GM12873 (cell line): Measurements from ENCODE around the gene BBLN.

ENCODE experiments used
- CTCF ChIP-seq: IDR thresholded peaks from 2 replicates; pipeline ENCODE4 v1.5.1; 2012; ENCODE audit warnings: low read depth, mild to moderate bottlenecking, moderate library complexity, low read length, control low read depth; ENCODE audit not compliant: insufficient read depth; ENCODE audit errors: missing control alignments

The BBLN gene

GRCh38 chr9:128188209-128188608, 28.1 kb downstream of the BBLN start:
- no peak for TF ChIP-seq CTCF

GRCh38 chr9:128190013-128190412, 29.9 kb downstream of the BBLN start:
- no peak for TF ChIP-seq CTCF

GRCh38 chr9:128190516-128191405, 30.7 kb downstream of the BBLN start:
- no peak for TF ChIP-seq CTCF

GRCh38 chr9:128191406-128192046, 31.5 kb downstream of the BBLN start, which contains the start of gene CIZ1:
Gene CIZ1, minus strand, starts transcription at chr9:128191572. Its CDS starts 715 bp downstream, at chr9:128190857.
- peak; percentile 66 for TF ChIP-seq CTCF

- no peak for TF ChIP-seq CTCF
Observed at GRCh38 chr9:128192601-128193371, 32.7 kb downstream of the BBLN start.

- no peak for TF ChIP-seq CTCF
Observed at GRCh38 chr9:128193469-128194096, 33.5 kb downstream of the BBLN start.
